ENCODE results near the gene ANKRD11.
"Not testable (repeated sequence)": the region's sequence is repeated elsewhere in the genome, so short reads cannot be mapped to it uniquely, and the experiment has no call there.

The ANKRD11 gene

DNA sequence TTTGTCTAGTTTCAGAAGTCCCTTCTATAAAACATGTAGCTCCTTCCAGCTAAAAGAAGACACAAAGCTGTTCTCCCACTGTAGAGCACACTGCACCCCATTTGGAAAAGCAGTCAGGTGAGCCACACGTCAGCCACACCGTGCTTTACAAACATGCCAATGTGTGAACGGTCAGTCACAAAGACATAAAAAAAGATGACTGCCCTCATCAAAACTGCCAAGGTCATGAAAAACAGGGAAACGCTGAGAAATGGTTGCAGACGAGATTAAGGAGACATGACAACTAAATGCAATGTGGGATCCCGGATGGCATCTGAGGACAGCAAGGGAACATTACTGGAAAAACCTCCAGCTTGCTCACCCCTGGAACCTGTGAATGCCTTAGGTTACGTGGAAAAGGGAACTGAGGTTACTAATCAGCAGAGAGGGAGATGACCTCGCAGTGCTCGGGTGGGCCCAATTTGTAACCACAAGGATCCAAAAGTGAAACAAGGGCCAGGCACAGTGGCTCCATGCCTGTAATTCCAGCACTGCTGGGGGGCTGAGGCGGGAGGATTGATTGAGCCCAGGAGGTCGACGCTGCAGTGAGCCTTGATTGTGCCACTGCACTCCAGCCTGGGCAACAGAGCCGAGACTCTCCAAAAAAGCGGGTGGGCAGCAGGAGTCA, 8.1 kb downstream of the ANKRD11 start:
- no peak for DNase-seq (ENCODE audit: low read depth in 2 of 2, low spot score in 1 of 2)

DNA sequence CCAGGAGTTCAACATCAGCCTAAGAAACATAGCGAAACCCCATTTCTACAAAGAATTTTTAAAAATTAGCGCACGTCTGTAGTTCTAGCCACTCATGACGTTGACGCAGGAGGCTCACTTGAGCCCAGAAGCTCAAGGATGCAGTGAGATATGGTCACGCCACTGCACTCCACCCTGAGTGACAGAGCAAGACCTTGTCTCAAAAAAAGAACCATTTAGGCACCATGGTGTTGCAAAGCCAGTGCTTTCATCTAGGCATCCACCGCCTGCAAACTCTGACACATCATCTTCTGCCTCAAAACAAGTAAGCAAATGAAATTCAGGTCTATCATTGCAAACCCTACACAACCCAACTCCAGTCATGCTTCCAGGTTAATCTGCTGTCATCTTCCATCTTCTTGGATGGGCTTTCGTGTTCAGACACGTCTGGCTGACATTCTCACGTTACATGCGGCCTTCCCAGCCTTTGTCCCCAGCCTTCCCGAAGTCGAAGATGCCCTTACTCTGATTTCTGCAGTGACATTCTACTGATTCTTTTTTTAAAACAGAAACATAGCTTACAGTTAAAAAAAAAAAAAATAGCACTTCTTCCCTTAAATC, 8.9 kb downstream of the ANKRD11 start:
- no peak for DNase-seq (ENCODE audit: low read depth in 2 of 2, low spot score in 1 of 2)

DNA sequence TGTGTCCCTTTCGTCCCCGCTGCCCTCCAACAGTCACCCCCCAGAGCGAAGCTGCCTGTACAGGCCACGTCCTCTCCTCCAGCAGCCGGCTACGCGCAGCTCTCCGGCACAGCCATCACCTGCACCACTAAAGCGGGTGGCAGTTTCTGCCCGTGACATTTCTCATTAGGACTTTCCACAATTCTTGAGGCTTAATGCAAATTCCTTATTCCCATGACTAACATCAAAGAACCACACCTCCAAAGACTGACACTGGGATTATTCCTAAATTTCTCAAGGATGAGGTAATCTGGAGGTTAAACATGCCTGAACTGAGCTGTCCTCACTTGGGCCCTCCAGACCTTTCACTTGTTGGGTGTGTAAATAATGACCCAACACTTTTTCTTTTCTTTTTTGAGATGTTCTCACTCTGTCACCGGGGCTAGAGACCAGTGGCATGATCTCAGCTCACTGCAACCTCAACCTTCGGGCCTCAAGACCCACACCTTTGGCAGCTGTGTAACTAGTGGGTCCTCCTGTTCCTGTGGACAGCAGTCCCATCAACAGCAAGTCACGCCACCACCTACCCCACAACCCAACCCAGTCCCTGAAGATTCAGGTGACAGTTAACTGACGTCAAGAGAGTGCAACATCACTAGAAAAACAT, 11.7 kb downstream of the ANKRD11 start:
- DNase-seq (ENCODE audit: low read depth in 2 of 2, low spot score in 1 of 2), result no peak

DNA sequence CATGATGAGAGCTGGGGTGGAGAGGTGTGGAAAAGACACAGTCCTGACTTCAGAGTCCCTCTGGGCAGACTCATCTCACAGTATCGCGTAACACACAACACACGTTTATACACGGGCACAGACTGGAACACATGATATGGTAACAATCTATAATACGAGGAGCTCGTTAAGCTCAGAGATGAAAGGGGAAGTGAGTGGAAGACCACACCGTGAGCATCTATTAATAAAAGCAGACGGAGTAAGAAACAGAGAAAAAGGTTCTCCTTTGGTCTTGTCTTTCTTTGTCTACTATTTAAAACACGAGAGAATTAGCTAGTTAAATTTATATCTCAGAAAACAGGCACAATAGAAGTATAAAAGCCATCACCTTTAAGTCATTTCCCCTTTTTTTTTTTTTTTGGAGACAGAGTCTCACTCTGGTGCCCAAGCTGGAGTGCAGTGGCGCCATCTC, 13.5 kb downstream of the ANKRD11 start:
- DNase-seq (ENCODE audit: low read depth in 2 of 2, low spot score in 1 of 2), result no peak

- no peak for DNase-seq (ENCODE audit: low read depth in 2 of 2, low spot score in 1 of 2)
These were observed 14.0 kb downstream of the ANKRD11 start for GRCh38 chr16:89476379-89476778.

DNA sequence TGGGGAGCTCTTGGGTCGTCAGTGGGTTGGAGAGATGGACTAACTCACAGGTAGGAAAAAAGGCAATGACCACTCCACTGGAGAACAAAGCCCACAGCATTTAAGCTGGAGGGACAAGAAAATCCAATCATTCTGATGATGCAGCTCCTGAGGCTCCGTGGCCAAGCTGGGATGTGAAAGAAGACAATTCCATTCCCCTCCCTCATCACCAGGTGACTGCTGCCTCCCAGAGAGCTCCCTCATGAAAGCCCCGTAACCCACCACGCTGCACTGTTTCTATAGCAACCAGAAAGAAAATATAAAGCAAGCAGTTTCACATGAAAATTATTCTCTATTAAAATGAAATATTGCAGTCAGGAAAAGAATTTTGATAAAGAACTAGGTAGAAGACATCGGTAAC, 15.2 kb downstream of the ANKRD11 start:
- DNase-seq (ENCODE audit: low read depth in 2 of 2, low spot score in 1 of 2), result no peak

DNA sequence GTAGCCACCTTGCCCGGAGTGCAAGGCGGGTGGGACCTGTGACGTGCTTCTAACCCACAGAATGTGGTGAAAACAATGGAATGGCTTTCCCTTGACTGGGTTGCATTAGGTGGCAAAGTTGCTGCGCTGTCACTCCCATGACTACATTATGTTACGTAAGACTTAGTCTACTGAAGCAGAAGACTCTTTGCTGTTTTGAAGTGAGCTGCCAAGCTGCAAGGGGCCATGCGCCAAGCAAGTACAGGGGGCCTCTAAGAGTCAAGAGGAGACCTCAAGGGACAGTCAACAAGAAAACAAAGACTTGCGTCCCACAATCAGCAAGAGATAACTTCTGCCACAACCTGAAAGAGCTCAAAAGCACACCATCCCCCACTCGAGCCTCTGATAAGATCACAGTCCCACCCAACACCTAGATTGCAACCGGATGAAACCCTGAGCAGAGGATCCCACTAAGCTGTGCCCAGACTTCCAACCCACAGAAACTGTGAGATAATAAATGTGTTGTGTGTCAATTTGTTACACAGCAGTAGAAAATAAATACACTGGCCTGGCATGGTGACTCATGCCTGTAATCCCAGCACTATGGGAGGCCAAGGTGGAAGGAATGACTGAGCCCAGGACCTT, 16.5 kb downstream of the ANKRD11 start:
- no peak for DNase-seq (ENCODE audit: low read depth in 2 of 2, low spot score in 1 of 2)

DNA sequence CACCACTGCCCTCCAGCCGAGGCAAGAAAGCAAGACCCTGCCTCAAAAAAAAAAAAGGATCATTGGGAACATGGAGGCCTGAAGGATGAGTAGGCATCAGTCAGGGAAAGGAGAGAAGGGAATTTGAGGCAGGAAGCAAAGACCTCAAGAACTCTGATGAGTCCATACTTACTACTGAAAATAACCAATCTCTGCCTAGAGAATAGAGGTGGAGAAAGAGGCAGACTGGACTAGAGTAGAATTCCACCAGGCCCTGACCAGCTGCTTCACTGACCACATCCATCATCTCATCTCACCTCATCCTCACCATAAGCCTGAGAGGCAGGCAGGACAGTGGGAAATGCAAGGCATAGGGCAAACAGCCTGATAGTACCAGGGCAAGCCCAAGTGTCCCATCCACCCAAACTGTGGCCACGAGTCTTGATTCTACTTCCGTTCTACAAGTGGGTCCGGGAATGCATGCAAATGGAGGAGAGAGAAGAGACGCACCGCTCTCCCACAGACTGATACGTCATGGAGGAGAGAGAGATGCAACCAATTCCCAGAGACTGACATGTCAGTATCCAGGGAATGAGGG, 17.1 kb downstream of the ANKRD11 start:
- DNase-seq (ENCODE audit: low read depth in 2 of 2, low spot score in 1 of 2), result no peak

- no peak for DNase-seq (ENCODE audit: low read depth in 2 of 2, low spot score in 1 of 2)
These were observed 17.7 kb downstream of the ANKRD11 start for GRCh38 chr16:89472711-89473075.

- DNase-seq (ENCODE audit: low read depth in 2 of 2, low spot score in 1 of 2), result no peak
These were observed 23.0 kb downstream of the ANKRD11 start for GRCh38 chr16:89467382-89467781.

- DNase-seq (ENCODE audit: low read depth in 2 of 2, low spot score in 1 of 2), result no peak
These were observed 23.4 kb downstream of the ANKRD11 start for GRCh38 chr16:89466920-89467319.

DNA sequence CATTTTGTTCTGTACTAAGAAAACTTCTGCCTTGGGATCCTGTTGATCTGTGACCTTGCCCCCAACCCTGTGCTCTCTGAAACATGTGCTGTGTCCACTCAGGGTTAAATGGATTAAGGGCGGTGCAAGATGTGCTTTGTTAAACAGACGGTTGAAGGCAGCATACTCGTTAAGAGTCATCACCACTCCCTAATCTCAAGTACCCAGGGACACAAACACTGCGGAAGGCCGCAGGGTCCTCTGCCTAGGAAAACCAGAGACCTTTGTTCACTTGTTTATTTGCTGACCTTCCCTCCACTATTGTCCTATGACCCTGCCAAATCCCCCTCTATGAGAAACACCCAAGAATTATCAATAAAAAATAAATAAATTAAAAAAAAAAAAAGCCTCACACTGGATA, 27.0 kb downstream of the ANKRD11 start:
- DNase-seq (ENCODE audit: low read depth in 2 of 2, low spot score in 1 of 2), result not testable (repeated sequence)

GRCh38 chr16:89462639-89463038, 27.7 kb downstream of the ANKRD11 start:
- not testable (repeated sequence) for DNase-seq (ENCODE audit: low read depth in 2 of 2, low spot score in 1 of 2)

DNA sequence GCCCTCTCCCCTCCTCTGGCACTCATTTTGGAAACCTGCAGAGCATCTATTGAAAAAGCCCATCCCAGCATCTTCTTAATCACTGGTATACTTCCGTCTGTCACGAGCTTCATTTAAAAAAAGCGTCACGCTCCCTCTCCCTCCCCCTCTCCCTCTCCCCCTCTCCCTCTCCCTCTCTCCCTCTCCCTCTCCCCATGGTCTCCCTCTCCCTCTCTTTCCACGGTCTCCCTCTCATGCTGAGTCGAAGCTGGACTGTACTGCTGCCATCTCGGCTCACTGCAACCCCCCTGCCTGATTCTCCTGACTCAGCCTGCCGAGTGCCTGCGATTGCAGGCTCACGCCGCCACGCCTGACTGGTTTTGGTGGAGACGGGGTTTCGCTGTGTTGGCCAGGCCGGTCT, 28.5 kb downstream of the ANKRD11 start:
- DNase-seq (ENCODE audit: low read depth in 2 of 2, low spot score in 1 of 2), result not testable (repeated sequence)

GRCh38 chr16:89460556-89460955, 29.8 kb downstream of the ANKRD11 start:
- DNase-seq (ENCODE audit: low read depth in 2 of 2, low spot score in 1 of 2), result no peak

DNA sequence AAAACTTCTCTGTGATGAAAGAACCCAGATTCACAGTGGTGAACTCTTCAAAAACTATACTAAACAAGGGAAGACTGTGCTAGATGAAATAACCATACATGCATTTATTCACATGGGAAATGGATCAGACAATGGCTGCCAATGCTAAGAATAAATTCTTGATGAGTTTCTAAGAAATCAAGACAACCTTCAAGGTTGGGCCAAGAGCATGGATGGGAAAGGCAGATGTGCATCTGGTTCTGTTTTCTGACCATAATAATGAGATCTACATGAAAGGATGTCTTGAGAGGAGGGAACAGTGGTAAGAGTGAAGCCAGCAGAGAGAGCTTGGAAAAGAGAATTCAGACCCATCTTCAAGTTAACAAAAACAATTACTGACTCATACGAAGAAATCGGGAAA, 31.4 kb downstream of the ANKRD11 start:
- no peak for DNase-seq (ENCODE audit: low read depth in 2 of 2, low spot score in 1 of 2)

GRCh38 chr16:89458551-89458950, 31.8 kb downstream of the ANKRD11 start:
- no peak for DNase-seq (ENCODE audit: low read depth in 2 of 2, low spot score in 1 of 2)

GRCh38 chr16:89456419-89456959, 33.9 kb downstream of the ANKRD11 start:
- no peak for DNase-seq (ENCODE audit: low read depth in 2 of 2, low spot score in 1 of 2)

- DNase-seq (ENCODE audit: low read depth in 2 of 2, low spot score in 1 of 2), result no peak
These were observed 34.7 kb downstream of the ANKRD11 start for GRCh38 chr16:89455692-89456091.

DNA sequence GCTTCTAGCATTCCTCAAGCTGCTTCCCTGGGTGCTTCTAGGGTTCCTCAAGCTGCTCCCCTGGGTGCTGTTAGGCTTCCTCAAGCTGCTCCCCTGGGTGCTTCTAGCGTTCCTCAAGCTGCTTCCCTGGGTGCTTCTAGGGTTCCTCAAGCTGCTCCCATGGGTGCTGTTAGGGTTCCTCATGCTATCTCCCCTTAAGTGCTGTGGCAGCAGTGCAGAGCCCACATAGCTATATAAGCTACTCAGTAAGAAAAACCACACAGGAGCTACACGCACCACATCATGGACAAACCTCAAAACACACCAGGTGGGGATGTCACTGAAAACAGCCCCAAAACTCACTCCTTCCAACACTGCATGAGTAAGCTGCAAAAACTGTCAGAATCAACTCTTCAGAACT, 35.2 kb downstream of the ANKRD11 start:
- no peak for DNase-seq (ENCODE audit: low read depth in 2 of 2, low spot score in 1 of 2)

GRCh38 chr16:89454378-89455125, 35.8 kb downstream of the ANKRD11 start:
- DNase-seq (ENCODE audit: low read depth in 2 of 2, low spot score in 1 of 2), result not testable (repeated sequence)
